SK-N-SH (cell line): ENCODE measurements around the gene APBA2.

Source experiments
- CHD2 ChIP-seq: fragments of 150-350 bp; IDR thresholded peaks from 2 replicates; pipeline ENCODE4 v1.6.1; 2018; ENCODE audit warnings: low read length; ENCODE audit not compliant: partially characterized antibody
- EZH2phosphoT487 ChIP-seq: fragments of 200-600 bp; sonication (generic); IDR thresholded peaks from 2 replicates; pipeline ENCODE4 v1.6.1; 2017; ENCODE audit warnings: low read depth, mixed run types, mild to moderate bottlenecking, antibody characterized with exemption, moderate library complexity, borderline replicate concordance
- TF ChIP-seq, protein P1 (sequence below): fragments of 200-600 bp; sonication (generic); IDR thresholded peaks from 2 replicates; pipeline ENCODE4 v1.6.1; 2017; ENCODE audit warnings: antibody characterized with exemption, mild to moderate bottlenecking, moderate library complexity

DNA sequence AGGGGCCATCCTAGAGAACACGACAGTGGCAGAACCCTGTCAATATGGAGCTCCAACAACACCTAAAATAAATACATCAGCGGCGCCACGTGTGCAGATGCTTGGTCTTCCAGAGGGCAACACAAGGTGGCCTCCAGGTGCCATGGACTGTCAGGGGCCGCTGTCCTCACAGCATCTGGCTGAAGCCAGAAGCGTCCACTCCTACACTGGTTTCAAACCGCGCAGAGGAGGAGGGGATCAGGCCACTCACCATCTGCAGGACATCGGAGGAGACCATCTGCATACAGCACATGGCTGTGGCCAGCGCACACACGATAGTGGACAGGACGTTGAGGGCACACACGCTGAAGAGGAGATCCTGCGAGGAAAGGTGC, 265.7 kb downstream of the APBA2 start:
- TF ChIP-seq, protein P1, sequence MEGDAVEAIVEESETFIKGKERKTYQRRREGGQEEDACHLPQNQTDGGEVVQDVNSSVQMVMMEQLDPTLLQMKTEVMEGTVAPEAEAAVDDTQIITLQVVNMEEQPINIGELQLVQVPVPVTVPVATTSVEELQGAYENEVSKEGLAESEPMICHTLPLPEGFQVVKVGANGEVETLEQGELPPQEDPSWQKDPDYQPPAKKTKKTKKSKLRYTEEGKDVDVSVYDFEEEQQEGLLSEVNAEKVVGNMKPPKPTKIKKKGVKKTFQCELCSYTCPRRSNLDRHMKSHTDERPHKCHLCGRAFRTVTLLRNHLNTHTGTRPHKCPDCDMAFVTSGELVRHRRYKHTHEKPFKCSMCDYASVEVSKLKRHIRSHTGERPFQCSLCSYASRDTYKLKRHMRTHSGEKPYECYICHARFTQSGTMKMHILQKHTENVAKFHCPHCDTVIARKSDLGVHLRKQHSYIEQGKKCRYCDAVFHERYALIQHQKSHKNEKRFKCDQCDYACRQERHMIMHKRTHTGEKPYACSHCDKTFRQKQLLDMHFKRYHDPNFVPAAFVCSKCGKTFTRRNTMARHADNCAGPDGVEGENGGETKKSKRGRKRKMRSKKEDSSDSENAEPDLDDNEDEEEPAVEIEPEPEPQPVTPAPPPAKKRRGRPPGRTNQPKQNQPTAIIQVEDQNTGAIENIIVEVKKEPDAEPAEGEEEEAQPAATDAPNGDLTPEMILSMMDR = no peak
- TF ChIP-seq CHD2 (no peak), EZH2phosphoT487 (no peak)
